GM21786 (cell line): ENCODE data around the gene AOPEP.
"Not testable (repeated sequence)": the region's sequence is repeated elsewhere in the genome, so short reads cannot be mapped to it uniquely, and the experiment has no call there.

ENCODE experiments used
- ATAC-seq: cut with Tn5 transposase; IDR thresholded peaks from one replicate; pipeline ENCODE4 v1.9.1; 2021; ENCODE audit not compliant: unreplicated experiment

The AOPEP gene

DNA sequence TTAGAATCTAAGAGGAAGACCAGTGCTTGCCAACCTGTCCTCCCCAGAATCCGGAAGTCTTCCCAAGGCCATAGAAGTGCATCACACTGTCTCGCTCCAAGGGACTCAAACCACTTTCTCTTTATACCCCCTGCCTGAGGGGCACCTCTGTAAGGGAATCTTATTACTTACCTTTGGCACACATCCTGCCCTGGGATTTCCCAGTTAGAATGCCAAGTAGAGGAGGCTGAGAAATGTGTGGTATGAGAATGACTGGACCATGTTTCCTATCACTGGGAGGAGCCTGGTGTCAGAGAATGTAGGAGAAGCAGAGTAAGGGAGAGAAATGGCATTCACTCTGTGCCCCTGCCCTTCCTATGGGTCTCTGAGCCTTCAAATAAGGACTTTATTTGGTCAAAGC lies 85.8 kb downstream of the AOPEP start:
- ATAC-seq, result no peak

DNA sequence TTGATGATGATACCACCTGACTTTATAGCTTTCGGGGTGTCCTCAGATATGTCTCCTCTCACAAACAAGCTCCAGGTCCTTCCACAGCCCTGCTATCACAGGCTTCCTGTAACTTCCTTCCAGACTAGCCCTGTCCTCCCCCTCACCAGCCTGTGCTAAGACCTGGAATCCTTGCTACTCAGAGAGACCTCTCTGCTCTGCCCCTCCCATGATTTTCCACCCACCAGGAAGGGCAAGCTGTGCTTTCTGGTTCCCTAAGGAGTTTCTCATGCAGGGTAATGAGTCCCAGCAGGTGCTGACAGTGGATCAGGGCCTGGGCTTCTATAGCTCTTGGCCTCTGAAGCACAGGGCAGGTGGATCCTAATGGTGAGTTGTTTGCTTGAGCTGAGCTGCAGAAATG lies 86.9 kb downstream of the AOPEP start:
- ATAC-seq, result no peak

DNA sequence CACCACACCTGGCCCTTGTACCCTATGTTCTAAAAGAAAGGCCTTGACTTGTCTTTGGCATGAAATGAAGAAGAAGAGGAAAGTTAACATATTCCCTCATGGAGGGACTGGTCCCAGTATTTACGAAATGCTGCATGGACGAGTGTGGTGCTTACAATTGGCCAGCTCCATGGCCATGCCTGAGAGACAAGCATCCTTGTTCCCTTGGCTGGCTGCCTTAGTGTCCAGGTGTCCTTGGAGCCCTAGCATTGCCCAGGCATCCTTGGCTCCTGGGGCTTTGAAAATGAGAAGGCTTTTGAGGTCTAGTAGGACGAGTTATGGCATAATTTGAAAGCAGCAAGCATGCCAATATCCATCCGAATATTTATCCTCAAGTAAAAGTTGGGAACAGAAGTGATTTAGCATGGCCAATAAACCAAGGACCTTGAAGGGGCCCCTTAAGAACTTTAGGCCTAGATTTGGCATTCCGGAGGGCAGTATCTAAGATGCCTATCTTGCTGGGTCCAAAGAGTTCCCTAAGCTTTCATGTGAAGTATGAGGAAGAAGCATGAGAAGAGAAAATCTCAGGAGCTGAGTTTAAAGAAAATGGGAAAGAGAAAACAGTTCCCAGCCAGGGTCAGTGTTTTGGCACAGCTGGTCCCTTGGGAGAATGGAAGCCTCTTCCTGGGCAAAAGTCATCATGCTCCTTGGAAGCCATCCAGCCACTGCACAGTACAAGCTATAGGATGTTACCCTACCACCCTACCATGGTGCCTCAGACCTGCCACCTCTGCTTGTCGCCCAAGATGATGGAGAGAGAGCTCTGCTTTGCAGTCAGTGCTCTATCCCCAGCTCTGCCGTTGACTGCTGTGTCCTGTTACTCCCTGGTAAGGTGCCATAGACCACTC lies 91.0 kb downstream of the AOPEP start:
- ATAC-seq, result no peak

GRCh38 chr9:94818178-94818541 lies 91.7 kb downstream of the AOPEP start:
- no peak for ATAC-seq

DNA sequence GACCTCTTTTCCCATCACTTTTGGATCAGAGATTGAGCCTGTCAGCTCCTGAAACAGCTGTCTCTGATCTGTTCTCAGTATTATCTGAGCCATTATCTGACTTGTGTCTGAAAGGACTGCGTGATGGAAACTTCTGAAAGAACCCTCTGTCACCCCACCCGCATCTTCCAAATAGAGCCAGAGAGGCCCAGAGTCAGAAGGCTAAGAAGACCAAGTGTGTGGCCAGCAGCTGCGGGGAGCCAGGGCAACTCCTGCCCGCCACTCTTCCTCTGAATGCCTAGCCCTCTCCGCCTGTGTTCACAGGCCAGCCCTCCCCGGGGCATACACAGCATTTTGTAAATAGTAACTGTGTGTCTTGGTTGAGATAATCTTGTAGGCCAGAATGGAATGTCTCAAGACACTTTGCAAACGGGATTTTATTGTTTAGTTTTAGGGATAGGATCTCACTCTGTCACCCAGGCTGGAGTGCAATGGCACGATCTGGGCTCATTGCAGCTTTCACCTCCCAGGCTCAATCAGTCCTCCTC lies 92.7 kb downstream of the AOPEP start:
- ATAC-seq, result no peak

GRCh38 chr9:94821098-94821887 lies 94.8 kb downstream of the AOPEP start:
- peak; percentile 88 for ATAC-seq

- ATAC-seq, result no peak
These were observed 95.8 kb downstream of the AOPEP start for GRCh38 chr9:94822273-94822672.

GRCh38 chr9:94823710-94824109 lies 97.2 kb downstream of the AOPEP start:
- ATAC-seq, result no peak

DNA sequence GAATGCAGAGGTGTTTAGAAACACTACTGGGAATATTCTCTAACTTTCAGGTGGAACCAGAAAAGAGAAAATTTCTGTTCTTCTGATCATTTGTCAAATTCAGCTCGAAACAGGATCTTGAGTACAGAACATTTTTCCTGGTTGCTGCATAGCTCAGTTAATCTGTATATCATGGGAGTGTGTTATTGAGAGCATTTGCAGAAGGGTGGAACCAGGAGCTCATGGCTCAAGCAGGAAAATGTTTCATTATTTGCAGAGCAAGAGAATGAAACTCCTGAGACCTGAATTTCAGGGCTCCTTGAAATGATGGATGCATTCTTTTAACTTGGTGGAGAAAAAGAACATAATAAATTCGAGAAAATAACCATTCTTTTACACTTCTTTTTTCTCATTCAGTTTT lies 97.9 kb downstream of the AOPEP start:
- ATAC-seq, result no peak

- no peak for ATAC-seq
These were observed 98.6 kb downstream of the AOPEP start for GRCh38 chr9:94824913-94825610.

DNA sequence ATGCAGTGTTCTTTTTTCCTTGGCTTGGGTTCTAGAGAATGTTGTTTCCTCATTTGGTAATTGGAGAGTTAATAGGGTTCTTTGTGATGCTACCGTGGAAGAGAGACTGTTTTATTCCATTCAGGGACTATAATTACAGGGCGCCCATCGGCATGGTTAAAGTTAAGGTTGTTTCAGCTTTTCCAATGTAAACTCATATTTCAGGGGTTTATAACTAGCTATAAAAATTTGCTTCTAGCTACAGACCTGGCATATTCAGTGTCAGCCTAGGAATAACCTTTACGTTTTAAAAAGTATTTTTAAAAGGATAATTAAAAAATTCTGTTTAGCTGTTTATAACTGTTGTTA lies 99.1 kb downstream of the AOPEP start:
- no peak for ATAC-seq

- ATAC-seq, result no peak
These were observed 99.5 kb downstream of the AOPEP start for GRCh38 chr9:94826044-94826443.

GRCh38 chr9:94826644-94827410 lies 100.3 kb downstream of the AOPEP start:
- no peak for ATAC-seq

DNA sequence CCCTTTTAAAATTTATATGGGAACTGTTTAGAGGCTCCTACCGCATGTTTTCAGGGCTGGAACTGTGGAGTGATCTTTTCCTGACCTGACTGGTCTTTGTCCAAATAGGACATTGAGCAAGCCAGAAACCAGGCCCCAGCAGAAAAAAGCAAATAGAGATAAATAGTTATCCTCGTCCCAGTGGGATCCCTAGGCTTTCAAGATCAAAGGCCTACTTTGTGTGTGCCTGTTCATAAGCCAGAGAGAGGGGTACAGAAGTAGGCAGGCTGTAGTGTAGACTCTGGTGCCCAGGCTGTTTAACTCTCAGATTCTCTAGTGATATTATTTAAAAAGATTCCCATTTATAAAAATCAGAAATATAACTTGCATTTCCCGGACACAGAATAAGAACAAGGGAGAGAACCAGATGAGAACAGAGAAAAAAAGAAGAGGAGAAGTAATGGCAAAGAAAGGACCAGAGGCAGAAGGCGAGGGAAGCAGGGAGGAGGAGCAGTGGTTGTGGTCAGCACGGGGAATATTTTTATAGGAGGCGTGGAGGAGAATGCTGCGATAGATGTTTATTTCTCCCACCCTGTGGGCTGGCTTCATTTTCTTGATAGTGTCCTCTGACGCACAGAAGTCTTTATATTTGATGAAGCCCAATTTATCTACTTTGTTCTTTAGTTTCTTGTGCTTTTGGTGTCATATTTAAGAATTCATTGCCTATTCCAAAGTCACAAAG lies 101.2 kb downstream of the AOPEP start:
- no peak for ATAC-seq

DNA sequence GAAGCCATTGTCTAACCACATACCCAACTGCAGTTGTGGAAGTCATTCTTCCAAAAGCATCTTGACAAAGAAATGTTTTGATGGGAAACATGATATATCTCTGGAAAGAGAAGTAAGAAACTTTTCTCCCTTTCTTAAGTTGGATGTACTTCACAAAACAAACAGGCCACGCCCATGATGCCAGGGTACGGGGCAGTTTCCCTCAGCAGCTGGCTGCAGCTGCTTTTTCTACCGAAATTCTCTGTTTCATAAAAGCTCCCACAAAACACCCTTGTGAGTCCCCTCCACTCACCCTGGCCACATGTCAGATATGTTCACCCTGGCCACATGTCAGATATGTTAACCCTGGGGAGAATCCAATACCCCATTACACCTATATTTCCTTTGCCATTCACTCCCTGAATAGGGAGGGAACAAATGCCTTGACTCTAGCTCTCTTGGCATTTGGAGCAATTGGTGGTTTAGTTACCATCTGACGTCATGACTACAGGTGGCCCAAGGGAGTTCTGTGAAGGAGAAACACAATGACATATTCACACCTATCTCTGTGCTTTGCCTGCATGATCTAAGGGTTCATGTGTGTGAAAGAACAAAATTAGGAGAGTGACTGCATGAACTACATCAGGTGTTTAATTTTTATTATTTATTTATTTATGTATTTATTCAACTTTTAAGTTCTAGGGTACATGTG lies 103.0 kb downstream of the AOPEP start:
- ATAC-seq, result no peak

- ATAC-seq, result not testable (repeated sequence)
These were observed 103.6 kb downstream of the AOPEP start for GRCh38 chr9:94830071-94830604.

GRCh38 chr9:94833802-94834201 lies 107.3 kb downstream of the AOPEP start:
- no peak for ATAC-seq

- no peak for ATAC-seq
These were observed 110.9 kb downstream of the AOPEP start for GRCh38 chr9:94837404-94837803.

DNA sequence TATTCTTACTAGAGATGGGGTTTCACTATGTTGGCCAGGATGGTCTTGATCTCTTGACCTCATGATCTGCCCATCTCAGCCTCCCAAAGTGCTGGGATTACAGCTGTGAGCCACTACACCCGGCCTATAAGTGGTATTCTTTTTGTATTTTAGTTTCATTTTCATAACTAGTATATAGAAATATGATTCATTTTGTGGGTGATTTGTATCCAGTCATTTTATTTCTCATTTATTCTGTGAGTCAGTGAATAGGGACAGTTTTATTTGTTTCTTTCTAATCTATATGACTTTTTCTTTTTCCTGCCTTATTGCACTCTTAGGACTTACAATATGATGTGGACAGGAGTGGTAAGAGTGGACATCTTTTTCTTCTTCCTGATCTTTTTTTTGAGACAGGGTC lies 112.9 kb downstream of the AOPEP start:
- ATAC-seq, result no peak
